Activated T-cell treated with anti-CD3 and anti-CD28 coated beads for 24 hours (primary cell): Measurements from ENCODE around the gene TOLLIP.

Source experiments
- DNase-seq: peaks from one replicate; pipeline ENCODE4 v3.0.0-alpha.2; 2020; ENCODE audit warnings: low read depth

TOLLIP gene

GRCh38 chr11:1310772-1311468 lies 1.5 kb upstream of the TOLLIP start:
- DNase-seq: peak; percentile 46

- DNase-seq: no peak
Measured at GRCh38 chr11:1310318-1310687, 871 bp upstream of the TOLLIP start.

GRCh38 chr11:1308743-1309497 lies 512 bp downstream of the TOLLIP start:
- no peak for DNase-seq

- DNase-seq: no peak
Measured at GRCh38 chr11:1307998-1308742, 1.3 kb downstream of the TOLLIP start.

GRCh38 chr11:1307163-1307870 lies 2.1 kb downstream of the TOLLIP start:
- DNase-seq: no peak

DNA sequence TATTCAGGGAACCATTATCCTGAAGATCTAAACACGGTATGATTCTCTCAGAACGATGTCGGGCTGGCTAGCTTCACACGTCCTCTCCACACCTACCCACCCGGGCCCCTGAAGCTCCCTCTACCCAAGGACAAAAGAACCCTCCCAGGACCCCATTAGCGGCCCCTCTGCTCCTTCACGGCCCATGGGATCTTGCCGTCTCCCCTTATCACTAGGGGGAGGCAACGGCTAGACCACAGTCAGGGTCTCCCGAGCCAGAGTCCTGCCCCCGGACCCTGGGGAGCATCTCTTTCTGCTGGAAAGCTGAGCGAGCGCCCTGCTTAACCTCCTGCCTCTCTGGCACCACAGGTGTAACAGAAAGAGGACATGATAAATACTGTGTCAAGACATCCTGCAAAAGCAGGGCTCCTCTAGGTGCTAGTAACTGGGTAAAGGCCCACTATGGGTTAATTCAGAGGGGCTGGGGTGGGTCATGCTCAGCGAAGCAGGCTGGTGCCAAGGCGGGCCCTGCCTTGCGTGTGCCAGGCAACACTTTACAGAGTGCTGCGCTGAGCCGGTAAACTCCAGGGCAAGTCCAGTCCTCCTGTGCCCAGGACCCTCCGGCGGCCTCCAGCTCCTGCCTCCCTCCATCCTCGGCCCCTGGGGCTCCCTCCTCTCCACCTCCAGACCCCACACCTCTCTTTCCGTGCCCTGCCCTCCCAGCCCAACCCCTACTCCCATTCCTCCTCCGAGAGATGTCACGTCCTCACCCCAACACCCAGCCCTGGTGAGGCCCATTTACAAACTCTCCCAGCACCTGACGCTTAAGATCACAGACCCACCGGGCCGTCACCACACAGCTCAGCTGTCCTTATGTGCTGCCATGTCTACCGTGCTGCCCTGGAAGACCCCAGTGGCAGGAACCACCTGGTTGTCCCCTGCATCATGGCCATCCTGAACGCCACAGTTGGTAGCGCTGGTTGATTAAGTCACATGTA lies 3.0 kb downstream of the TOLLIP start:
- DNase-seq: no peak

DNA sequence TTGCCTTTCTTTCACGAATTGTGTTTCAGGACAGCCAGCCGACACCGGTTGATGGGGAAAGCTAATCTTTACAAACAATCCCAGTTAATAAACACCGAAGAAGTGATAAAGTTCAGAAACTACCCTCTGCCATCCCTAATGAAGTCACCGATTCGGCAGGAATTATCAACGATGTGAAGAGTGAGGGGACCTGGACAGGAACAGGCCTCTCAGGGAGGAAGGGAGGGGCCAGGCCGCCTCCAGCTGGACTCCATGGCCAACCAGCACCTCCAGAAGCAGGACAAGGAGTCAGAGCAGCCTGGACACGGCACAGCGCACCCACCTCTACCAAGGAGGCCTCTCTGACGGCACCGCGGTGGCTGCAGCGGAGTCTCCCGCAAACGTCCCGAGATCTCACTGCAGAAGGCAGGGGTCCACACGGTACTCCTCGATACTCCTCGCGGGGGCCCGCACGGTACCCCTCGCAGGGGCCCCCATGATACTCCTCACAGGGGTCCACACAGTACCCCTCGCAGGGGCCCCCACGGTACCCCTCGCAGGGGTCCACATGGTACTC lies 3.9 kb downstream of the TOLLIP start:
- no peak for DNase-seq

GRCh38 chr11:1305063-1305495 lies 4.4 kb downstream of the TOLLIP start:
- DNase-seq: no peak

- no peak for DNase-seq
Measured at GRCh38 chr11:1304380-1304779, 5.1 kb downstream of the TOLLIP start.

DNA sequence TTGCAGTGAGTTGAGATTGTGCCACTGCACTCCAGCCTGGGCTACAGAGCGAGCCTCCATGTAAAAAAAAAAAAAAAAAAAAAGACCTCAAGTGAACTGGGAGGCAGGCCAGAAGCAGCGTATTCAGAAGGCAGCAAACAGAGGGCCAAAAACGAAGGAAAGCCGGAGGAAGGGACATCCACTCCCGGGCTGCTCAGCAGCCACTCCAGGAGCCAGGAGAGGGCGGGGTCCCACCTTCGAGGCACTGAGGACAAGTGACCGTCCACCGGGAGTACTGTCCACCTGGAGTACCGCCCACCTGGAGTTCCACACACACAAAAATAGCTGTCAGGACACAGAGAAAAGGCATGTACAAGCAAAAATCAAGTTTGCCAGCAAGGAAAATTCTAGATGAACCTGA lies 5.5 kb downstream of the TOLLIP start:
- no peak for DNase-seq

GRCh38 chr11:1303126-1303821 lies 6.2 kb downstream of the TOLLIP start:
- no peak for DNase-seq

DNA sequence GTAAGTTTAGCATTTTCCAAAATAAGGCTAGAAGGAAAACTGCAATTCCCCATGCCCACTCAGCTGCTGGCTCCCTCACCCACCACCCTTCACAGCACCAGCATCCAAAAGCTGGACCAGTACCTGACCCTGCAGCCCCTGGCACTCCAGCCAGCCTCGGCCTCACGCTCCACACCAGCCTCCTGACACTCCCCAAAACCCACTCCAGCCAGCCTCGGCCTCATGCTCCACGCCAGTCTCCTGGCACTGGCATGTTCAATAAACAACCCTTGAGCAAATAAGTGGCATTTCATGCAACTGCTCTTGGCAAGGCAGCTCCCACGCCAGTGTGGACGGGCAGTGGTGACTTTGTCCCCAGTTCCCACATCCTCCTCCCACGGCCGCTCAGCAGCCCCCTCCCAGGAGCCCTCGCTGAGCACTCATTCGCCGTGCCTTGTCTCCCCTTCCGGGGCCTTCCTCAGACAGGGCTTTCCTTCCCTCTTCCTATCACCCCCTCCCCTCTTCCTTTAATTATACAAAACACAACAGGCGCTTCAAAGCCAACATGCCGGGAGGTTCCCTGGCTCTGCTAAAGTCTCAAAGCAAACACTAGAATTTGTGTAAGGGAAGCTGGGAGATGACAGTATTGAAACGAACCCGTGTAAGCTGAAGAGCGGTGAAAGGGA lies 6.8 kb downstream of the TOLLIP start:
- no peak for DNase-seq

DNA sequence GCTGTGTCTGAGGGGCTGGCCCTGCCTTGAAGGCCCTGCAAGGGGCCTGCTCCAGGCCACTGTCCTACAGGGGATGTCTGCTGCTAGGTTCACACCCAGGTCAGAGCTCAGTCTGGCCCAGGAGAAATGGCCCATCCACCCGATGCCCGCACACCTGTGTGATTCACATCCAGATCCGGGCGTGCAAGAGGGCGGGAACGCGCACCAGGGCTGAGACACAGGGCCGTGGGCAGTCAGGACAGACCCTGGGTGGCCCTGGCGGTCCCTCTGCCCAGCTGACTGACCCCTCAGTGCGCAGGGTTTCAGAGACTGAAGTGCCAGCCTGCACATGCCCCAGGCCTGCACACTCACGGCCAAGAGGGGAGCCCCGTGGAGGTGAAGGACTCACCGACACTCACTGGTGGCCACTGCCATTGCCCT lies 7.4 kb downstream of the TOLLIP start:
- DNase-seq: no peak

DNA sequence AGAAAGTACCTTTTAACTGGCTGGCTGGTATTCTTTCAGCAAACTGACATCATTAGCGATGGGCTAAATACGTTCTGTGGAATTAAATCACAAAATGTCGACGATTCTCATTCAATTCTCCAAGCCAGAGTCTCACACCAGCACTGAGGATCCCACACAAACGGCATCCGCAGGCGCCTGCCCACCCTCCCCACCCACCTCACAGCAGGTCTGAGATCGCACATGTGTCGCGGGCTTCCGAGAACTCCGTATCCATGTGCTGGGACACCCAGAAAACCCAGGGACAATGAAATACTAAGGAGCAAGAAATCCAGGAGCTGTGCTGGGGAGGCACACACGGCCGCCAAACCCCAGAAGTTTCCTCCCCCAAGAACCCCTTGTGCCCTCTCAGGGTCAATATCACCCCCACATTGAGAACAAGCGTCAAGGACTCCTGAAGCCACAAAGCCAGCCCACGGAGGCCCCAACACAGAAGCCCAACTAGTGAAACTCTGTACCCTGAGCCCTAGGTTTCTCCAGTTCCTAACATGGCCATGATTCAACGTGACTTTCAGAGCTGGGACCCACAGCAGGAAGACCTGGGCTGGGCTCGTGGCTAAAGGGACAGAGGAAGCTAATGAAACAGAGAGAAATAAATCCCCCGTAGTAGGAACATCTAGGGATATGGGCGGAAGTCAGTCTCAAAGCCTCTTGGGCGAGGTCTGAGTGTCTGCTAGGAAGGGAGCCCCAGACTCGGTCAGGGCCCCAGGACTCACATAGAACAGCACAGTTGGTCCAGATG lies 8.0 kb downstream of the TOLLIP start:
- DNase-seq: no peak

DNA sequence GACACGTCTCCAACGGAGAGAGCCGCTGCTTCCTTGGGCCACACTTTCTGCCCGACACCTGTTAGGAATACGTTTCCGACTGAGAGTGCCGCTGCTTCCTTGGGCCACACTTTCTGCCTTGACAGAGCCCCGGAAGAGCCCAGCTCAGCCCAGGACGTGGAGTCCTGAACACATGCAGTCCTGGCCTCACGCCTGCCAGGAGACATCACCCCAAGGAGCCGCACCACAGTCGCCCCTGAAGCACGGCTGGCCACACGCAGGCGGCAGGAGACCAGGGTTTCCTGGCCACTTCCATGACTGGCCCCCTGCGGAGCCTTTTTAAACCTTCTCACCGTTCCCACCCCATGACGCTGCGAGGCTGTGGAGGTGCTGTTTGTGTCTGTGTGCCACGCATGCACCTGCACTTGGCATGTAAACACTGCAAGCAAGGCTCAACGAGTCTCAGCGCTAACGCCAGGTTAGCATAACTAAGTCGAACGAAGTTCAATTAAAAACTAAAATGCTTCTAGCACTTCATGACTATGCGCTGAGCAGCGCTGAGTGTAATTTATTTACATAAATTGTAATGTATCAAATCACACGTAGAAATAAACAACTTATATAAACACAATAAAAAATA lies 8.8 kb downstream of the TOLLIP start:
- DNase-seq: no peak

DNA sequence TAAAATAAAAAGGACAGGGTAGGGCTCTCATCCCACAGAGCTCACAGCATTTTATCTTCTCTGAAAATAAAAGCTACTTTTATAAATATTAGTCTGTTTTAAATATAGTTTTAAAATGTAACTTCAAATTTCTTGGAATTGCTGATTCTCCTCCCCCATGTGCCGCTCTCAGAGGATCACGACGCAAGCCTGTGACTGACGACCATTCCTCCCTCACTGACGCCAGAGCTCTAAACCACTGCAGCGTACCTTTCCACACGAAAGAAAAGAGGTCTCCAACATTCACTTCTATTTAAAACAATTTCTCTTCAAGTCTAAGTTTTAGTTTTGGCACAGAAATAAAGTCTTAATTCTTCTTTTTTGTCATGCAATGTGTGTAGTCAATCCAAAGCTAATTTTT lies 9.3 kb downstream of the TOLLIP start:
- no peak for DNase-seq

DNA sequence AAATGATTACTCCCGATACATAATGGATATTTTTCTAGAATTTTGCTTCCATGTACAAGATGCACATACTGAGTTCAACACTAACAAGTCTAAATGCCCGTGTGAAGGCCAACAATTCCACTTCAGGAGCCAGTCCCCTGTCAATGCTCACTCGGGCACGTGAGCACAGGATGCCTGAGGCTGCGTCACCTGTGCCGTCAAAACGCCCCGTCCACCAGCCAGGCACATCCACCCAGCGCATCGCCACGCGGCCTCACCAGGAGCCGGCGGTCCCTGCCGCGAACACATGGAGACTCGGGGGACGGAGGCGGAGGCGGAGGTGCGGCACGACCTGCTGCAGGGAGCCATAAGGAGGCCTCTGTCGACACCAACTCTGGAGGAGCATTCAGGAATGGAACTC lies 9.8 kb downstream of the TOLLIP start:
- DNase-seq: no peak
